Keratinocyte (primary cell): ENCODE data around the gene ARMC9. TPM values are rescaled to one million over a fixed set of nuclear protein-coding genes. Genes with fewer than 3 reads are reported as not detected.

Experiments
- DNase-seq: peaks from one replicate; pipeline ENCODE4 v3.0.0-alpha.2; 2011; ENCODE audit warnings: low read depth, missing footprints, low spot score
- FAIRE-seq: peaks from 2 replicates; lab custom pipeline; 2011; peaks lifted over from hg19 to GRCh38; lab: Jason Lieb, UNC
- H2AFZ ChIP-seq: 2 replicates; pipeline ENCODE4 v1.6.0; 2012; ENCODE audit warnings: low read length, control low read depth, inconsistent platforms; ENCODE audit not compliant: control insufficient read depth
- H3K27ac ChIP-seq: 2 replicates; pipeline ENCODE4 v1.5.1; 2011; ENCODE audit warnings: low read length; ENCODE audit not compliant: control insufficient read depth, insufficient read depth
- H3K27me3 ChIP-seq: 3 replicates; pipeline ENCODE4 v1.6.0; 2011; ENCODE audit warnings: low read length; ENCODE audit not compliant: control insufficient read depth, insufficient read depth; ENCODE audit errors: extremely low read depth
- H3K36me3 ChIP-seq, 2 experiments: 2 replicates in 1 of 2; 3 replicates in 1 of 2; pipeline ENCODE4 v1.5.1; 2011; ENCODE audit warnings: low read length in 2 of 2, mild to moderate bottlenecking in 1 of 2; ENCODE audit not compliant: control insufficient read depth in 2 of 2, insufficient read depth in 2 of 2; ENCODE audit errors: extremely low read depth in 1 of 2
- H3K4me1 ChIP-seq: 3 replicates; pipeline ENCODE4 v1.5.1; 2011; ENCODE audit warnings: low read length; ENCODE audit not compliant: control insufficient read depth, insufficient read depth; ENCODE audit errors: extremely low read depth
- H3K4me2 ChIP-seq: 3 replicates; pipeline ENCODE4 v1.6.0; 2011; ENCODE audit warnings: low read depth, low read length; ENCODE audit not compliant: control insufficient read depth, insufficient read depth; ENCODE audit errors: extremely low read depth
- H3K4me3 ChIP-seq, 3 experiments: fragments of 200-600 bp in 1 of 3; sonication (generic) in 1 of 3; 2 replicates in 2 of 3; 3 replicates in 1 of 3; pipeline ENCODE4 v1.5.1; 2011 to 2016; ENCODE audit warnings: low read length in 3 of 3, mild to moderate bottlenecking in 3 of 3, control low read depth in 2 of 3, inconsistent platforms in 1 of 3, low read depth in 1 of 3, mixed read lengths in 1 of 3, mixed run types in 1 of 3, moderate library complexity in 1 of 3; ENCODE audit not compliant: control insufficient read depth in 2 of 3, insufficient read depth in 2 of 3; ENCODE audit errors: extremely low read depth in 1 of 3
- H3K79me2 ChIP-seq: 2 replicates; pipeline ENCODE4 v1.6.0; 2012; ENCODE audit warnings: low read length; ENCODE audit not compliant: control insufficient read depth, insufficient read depth
- H3K9ac ChIP-seq: 3 replicates; pipeline ENCODE4 v1.6.0; 2011; ENCODE audit warnings: low read length; ENCODE audit not compliant: control insufficient read depth, insufficient read depth; ENCODE audit errors: extremely low read depth
- H3K9me1 ChIP-seq: 3 replicates; pipeline ENCODE4 v1.6.0; 2011; ENCODE audit warnings: low read length; ENCODE audit not compliant: control insufficient read depth, insufficient read depth; ENCODE audit errors: extremely low read depth
- H3K9me3 ChIP-seq: 2 replicates; pipeline ENCODE4 v1.5.1; 2012; ENCODE audit warnings: low read depth, low read length; ENCODE audit not compliant: control insufficient read depth
- H4K20me1 ChIP-seq: 3 replicates; pipeline ENCODE4 v1.6.0; 2011; ENCODE audit warnings: low read length; ENCODE audit not compliant: control insufficient read depth, insufficient read depth; ENCODE audit errors: extremely low read depth
- CTCF ChIP-seq, 3 experiments: IDR thresholded peaks in 1 of 3; conservative IDR thresholded peaks in 1 of 3; optimal IDR thresholded peaks in 1 of 3; 2 replicates in 2 of 3; 3 replicates in 1 of 3; pipeline versions ENCODE3 to v1.5.1; 2011; ENCODE audit warnings: low read length in 3 of 3, mild to moderate bottlenecking in 3 of 3, moderate library complexity in 2 of 3, control low read depth in 1 of 3, inconsistent platforms in 1 of 3; ENCODE audit not compliant: insufficient read depth in 2 of 3; ENCODE audit errors: extremely low read depth in 1 of 3
- EZH2 ChIP-seq: IDR thresholded peaks from one replicate; pipeline ENCODE4 v1.6.1; 2012; ENCODE audit warnings: inconsistent platforms, mild to moderate bottlenecking, low read length, moderate library complexity
- dilution Hi-C: fragments of 300-500 bp; cut with MboI; formaldehyde crosslinking; loops from one replicate; pipeline ENCODE4 v1.7.0; 2020; ENCODE audit warnings: low sequenced_read_pairs; ENCODE audit not compliant: extremely low pct_ligation_motif_present
- polyA plus RNA-seq, 5 experiments: library from polyadenylated mRNA; depleted of rRNA in 3 of 5; stranded (reverse) in 3 of 5; stranded (forward) in 1 of 5; unstranded in 1 of 5; fragments of >200 nt; gene quantifications; 1 replicate in 1 of 5; 2 replicates in 3 of 5; 3 replicates in 1 of 5; pipeline versions ENCODE4 v1.2.1 to v1.2.3, GENCODE V29; 2011 to 2012; ENCODE audit warnings: missing spikeins in 2 of 5, low read depth in 1 of 5, low replicate concordance in 1 of 5

ARMC9 gene
- polyA plus RNA-seq, 1 donor (not counting 4 experiments of a cell fraction or from before 2014, with no cell fraction given): 16.2 TPM

GRCh38 chr2:231372326-231372725, 173.9 kb downstream of the ARMC9 start:
- Histone ChIP-seq H3K9ac (no peak overlapping the region), H3K36me3 (no peaks in the 10 kb centered on the region), H3K9me1 (no peaks in the 10 kb centered on the region), H4K20me1 (no peaks in the 10 kb centered on the region), H3K79me2 (no peaks in the 10 kb centered on the region), H3K27ac (no peak overlapping the region), H3K4me1 (no peaks in the 10 kb centered on the region), H3K4me2 (no peak overlapping the region), H2AFZ (no peak overlapping the region), H3K27me3 (no peaks in the 10 kb centered on the region), H3K4me3 (no peak overlapping the region), H3K9me3 (no peaks in the 10 kb centered on the region)
- DNase-seq (no peak), FAIRE-seq (no peak)
- TF ChIP-seq CTCF (optimal IDR thresholded peaks at IDR 0.05 in 1 of 3, IDR thresholded peaks at IDR 0.05 in 1 of 3, conservative IDR thresholded peaks at IDR 0.05 in 1 of 3; ENCODE audit: extremely low read depth in 1 of 3, insufficient read depth in 2 of 3, low read length in 3 of 3) (no peak), EZH2 (no peak)
- dilution Hi-C loops: no loop called here

DNA sequence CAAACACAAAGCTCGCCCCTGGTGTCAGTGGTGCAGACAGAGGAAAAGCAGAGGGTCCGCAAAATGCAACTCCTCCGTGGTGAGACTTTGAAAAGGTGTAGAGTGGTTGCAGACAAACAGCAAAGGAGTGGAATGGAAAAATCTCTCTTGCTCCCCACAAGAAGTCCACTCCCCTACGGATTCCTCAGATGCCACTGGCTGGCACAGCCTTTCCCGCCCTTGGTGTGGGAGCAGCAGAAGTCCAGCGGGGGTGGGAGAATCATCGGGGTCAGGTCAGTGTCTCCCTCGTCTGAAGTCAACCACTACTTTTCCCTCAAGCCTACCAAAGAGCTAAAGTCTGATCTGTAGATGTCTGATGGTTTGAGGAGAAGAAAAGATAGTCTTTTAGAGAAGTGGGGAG, 174.8 kb downstream of the ARMC9 start:
- Histone ChIP-seq H2AFZ (no peak overlapping the region), H3K4me2 (no peak overlapping the region), H3K4me1 (peaks cover 4% of the 10 kb centered on the region), H3K27ac (no peak overlapping the region), H4K20me1 (no peaks in the 10 kb centered on the region), H3K79me2 (no peaks in the 10 kb centered on the region), H3K27me3 (no peaks in the 10 kb centered on the region), H3K9me3 (no peaks in the 10 kb centered on the region), H3K36me3 (no peaks in the 10 kb centered on the region), H3K4me3 (no peak overlapping the region), H3K9ac (no peak overlapping the region), H3K9me1 (no peaks in the 10 kb centered on the region)
- DNase-seq (no peak), FAIRE-seq (no peak)
- dilution Hi-C loops: no loop called here
- TF ChIP-seq CTCF (optimal IDR thresholded peaks at IDR 0.05 in 1 of 3, IDR thresholded peaks at IDR 0.05 in 1 of 3, conservative IDR thresholded peaks at IDR 0.05 in 1 of 3; ENCODE audit: extremely low read depth in 1 of 3, insufficient read depth in 2 of 3, low read length in 3 of 3) (no peak), EZH2 (no peak)
